Loucy (cell line): ENCODE results near the gene EXD3.

ENCODE experiments used
- H2AFZ ChIP-seq: fragments of 200-600 bp; sonication (generic); 2 replicates; pipeline ENCODE4 v1.6.0; 2016; ENCODE audit warnings: antibody characterized with exemption, mild to moderate bottlenecking, low read length, moderate library complexity
- H3F3A ChIP-seq: fragments of 200-600 bp; 2 replicates; pipeline ENCODE4 v1.6.0; 2016; ENCODE audit warnings: antibody characterized with exemption, low read depth, mild to moderate bottlenecking
- H3K27me3 ChIP-seq: fragments of 200-600 bp; sonication (generic); 2 replicates; pipeline ENCODE4 v1.6.1; 2014; ENCODE audit warnings: low read length, mild to moderate bottlenecking; ENCODE audit not compliant: insufficient read depth, poor library complexity, severe bottlenecking
- H3K36me3 ChIP-seq: fragments of 200-600 bp; sonication (generic); 2 replicates; pipeline ENCODE4 v1.6.1; 2016; ENCODE audit warnings: low read length; ENCODE audit not compliant: insufficient read depth
- H3K4me1 ChIP-seq: fragments of 200-600 bp; sonication (generic); 2 replicates; pipeline ENCODE4 v1.5.1; 2014; ENCODE audit warnings: low read length, mild to moderate bottlenecking; ENCODE audit not compliant: insufficient read depth, poor library complexity, severe bottlenecking
- H3K4me2 ChIP-seq: fragments of 200-600 bp; sonication (generic); 2 replicates; pipeline ENCODE4 v1.6.0; 2014; ENCODE audit warnings: antibody characterized with exemption, low read length, low read depth, mild to moderate bottlenecking; ENCODE audit not compliant: poor library complexity, severe bottlenecking
- H3K4me3 ChIP-seq: fragments of 200-600 bp; sonication (generic); 2 replicates; pipeline ENCODE4 v1.5.1; 2014; ENCODE audit warnings: low read length, mild to moderate bottlenecking, mixed read lengths; ENCODE audit not compliant: poor library complexity, severe bottlenecking
- H3K79me2 ChIP-seq: fragments of 200-600 bp; sonication (generic); 2 replicates; pipeline ENCODE4 v1.6.1; 2014; ENCODE audit warnings: low read length; ENCODE audit not compliant: insufficient read depth
- H3K9ac ChIP-seq: fragments of 200-600 bp; sonication (generic); 2 replicates; pipeline ENCODE4 v1.6.0; 2014; ENCODE audit warnings: mild to moderate bottlenecking, low read depth, low read length, moderate library complexity; ENCODE audit not compliant: poor library complexity, severe bottlenecking
- H3K9me2 ChIP-seq: fragments of 200-600 bp; sonication (generic); replicated peaks from 2 replicates; pipeline ENCODE4 v1.6.1; 2016; ENCODE audit warnings: low read depth, low read length, mixed read lengths
- H3K9me3 ChIP-seq: fragments of 200-600 bp; sonication (generic); 2 replicates; pipeline ENCODE4 v1.6.1; 2014; ENCODE audit warnings: mild to moderate bottlenecking, antibody characterized with exemption, low read length, low read depth; ENCODE audit not compliant: insufficient read depth
- H4K20me1 ChIP-seq: fragments of 200-600 bp; sonication (generic); 2 replicates; pipeline ENCODE4 v1.6.0; 2014; ENCODE audit warnings: antibody characterized with exemption, low read length, mild to moderate bottlenecking; ENCODE audit not compliant: insufficient read depth, poor library complexity, severe bottlenecking
- CTCF ChIP-seq: fragments of 200-600 bp; sonication (generic); conservative IDR thresholded peaks from 2 replicates; pipeline ENCODE4 v1.5.1; 2014; ENCODE audit warnings: mild to moderate bottlenecking, antibody characterized with exemption, low read length
- EZH2phosphoT487 ChIP-seq: fragments of 200-600 bp; IDR thresholded peaks from 2 replicates; pipeline ENCODE4 v1.6.1; 2018; ENCODE audit warnings: antibody characterized with exemption, mild to moderate bottlenecking, moderate library complexity, borderline replicate concordance

Gene EXD3

GRCh38 chr9:137461316-137461662 is 38.3 kb upstream of the EXD3 start:
- Histone ChIP-seq H3F3A (no peaks in the 10 kb centered on the region), H3K4me2 (no peak overlapping the region), H3K36me3 (no peaks in the 10 kb centered on the region), H3K9ac (no peak overlapping the region), H3K79me2 (no peaks in the 10 kb centered on the region), H4K20me1 (no peaks in the 10 kb centered on the region), H3K27me3 (no peaks in the 10 kb centered on the region), H3K4me1 (no peaks in the 10 kb centered on the region), H3K9me3 (peaks cover 4% of the 10 kb centered on the region; the same call in 1 of the 2 replicates), H3K9me2 (no peaks in the 10 kb centered on the region), H3K4me3 (no peak overlapping the region), H2AFZ (no peak overlapping the region)
- no peak for TF ChIP-seq CTCF
- TF ChIP-seq EZH2phosphoT487 = no peak

GRCh38 chr9:137460363-137461315 is 37.7 kb upstream of the EXD3 start:
- Histone ChIP-seq H3K27me3 (no peaks in the 10 kb centered on the region), H3K36me3 (no peaks in the 10 kb centered on the region), H4K20me1 (no peaks in the 10 kb centered on the region), H3K4me2 (no peak overlapping the region), H3K79me2 (no peaks in the 10 kb centered on the region), H3K4me1 (no peaks in the 10 kb centered on the region), H3K9me3 (no peaks in the 10 kb centered on the region), H3K9ac (no peak overlapping the region), H3K9me2 (no peaks in the 10 kb centered on the region), H3K4me3 (no peak overlapping the region), H2AFZ (no peak overlapping the region), H3F3A (no peaks in the 10 kb centered on the region)
- TF ChIP-seq CTCF (no peak), EZH2phosphoT487 (no peak)

- H3K4me3 ChIP-seq = no peak overlapping the region
- H4K20me1 ChIP-seq = no peaks in the 10 kb centered on the region
- H3F3A ChIP-seq = no peaks in the 10 kb centered on the region
- no peaks in the 10 kb centered on the region for H3K27me3 ChIP-seq
- no peak overlapping the region for H2AFZ ChIP-seq
- no peaks in the 10 kb centered on the region for H3K36me3 ChIP-seq
- no peaks in the 10 kb centered on the region for H3K9me3 ChIP-seq
- H3K79me2 ChIP-seq = no peaks in the 10 kb centered on the region
- H3K4me2 ChIP-seq = no peak overlapping the region
- H3K9me2 ChIP-seq = no peaks in the 10 kb centered on the region
- TF ChIP-seq CTCF (no peak), EZH2phosphoT487 (no peak)
- H3K9ac ChIP-seq = no peak overlapping the region
- no peaks in the 10 kb centered on the region for H3K4me1 ChIP-seq
Observed at GRCh38 chr9:137459601-137460362, 36.8 kb upstream of the EXD3 start.
